GM12878 (cell line): ENCODE measurements around the gene CIRBP. TPM values are rescaled to one million over a fixed set of nuclear protein-coding genes. Genes with fewer than 3 reads are reported as not detected.
A peak's percentile ranks its signal among the peaks of the same experiment; 100 is the strongest.

Experiments used
- ATAC-seq: fragments of 200-7000 bp; cut with Tn5 transposase; 3 replicates; pipeline ENCODE4 v1.9.1; 2020; ENCODE audit warnings: mild to moderate bottlenecking, moderate library complexity
- BruUV-seq: library from RNA; stranded (reverse); fragments of 400-500 nt; replicated peaks from 2 replicates; lab custom pipeline; 2021; lab: Mats Ljungman, UMichigan
- CTCF ChIA-PET: fragments of 300-600 bp; sonication (Branson Sonifier 250); formaldehyde crosslinking; extraction: SDS; loops from one replicate; lab custom pipeline; 2021; ENCODE audit warnings: inconsistent platforms; lab: Yijun Ruan, JAX
- POLR2A ChIA-PET: fragments of 350-600 bp; formaldehyde crosslinking; extraction: SDS; loops from one replicate; lab custom pipeline; 2021; ENCODE audit warnings: inconsistent platforms; lab: Charles Lee
- RAD21 ChIA-PET: fragments of 300-600 bp; sonication (Branson Sonifier 250); formaldehyde crosslinking; loops from one replicate; lab custom pipeline; 2023; ENCODE audit warnings: antibody characterized with exemption; ENCODE audit not compliant: unreplicated experiment; lab: Charles Lee
- SMC1A ChIA-PET: fragments of 300-600 bp; sonication (Branson Sonifier 250); formaldehyde crosslinking; loops from one replicate; lab custom pipeline; 2023; ENCODE audit not compliant: unreplicated experiment, uncharacterized antibody; lab: Charles Lee
- DNase-seq: peaks from one replicate; pipeline ENCODE4 v3.0.0-alpha.2; 2011; ENCODE audit warnings: low read depth, low spot score
- FAIRE-seq: peaks from 3 replicates; lab custom pipeline; 2011; peaks lifted over from hg19 to GRCh38; lab: Jason Lieb, UNC
- H2AFZ ChIP-seq: 2 replicates; pipeline ENCODE4 v1.6.0; 2011; ENCODE audit warnings: low read depth, low read length, control low read depth; ENCODE audit not compliant: control insufficient read depth
- H3K27ac ChIP-seq: 2 replicates; pipeline ENCODE4 v1.5.1; 2011; ENCODE audit warnings: control low read depth; ENCODE audit not compliant: control insufficient read depth, insufficient read depth
- H3K27me3 ChIP-seq, 2 experiments: replicated peaks in 1 of 2; 2 replicates each; pipeline versions ENCODE4 v1.6.0 to v1.6.1; 2011; ENCODE audit warnings: low read length in 1 of 2; ENCODE audit not compliant: control insufficient read depth in 2 of 2, insufficient read depth in 2 of 2
- H3K36me3 ChIP-seq, 2 experiments: 2 replicates each; pipeline ENCODE4 v1.5.1; 2011; ENCODE audit warnings: low read length in 1 of 2; ENCODE audit not compliant: control insufficient read depth in 2 of 2, insufficient read depth in 2 of 2
- H3K4me1 ChIP-seq: 2 replicates; pipeline ENCODE4 v1.6.1; 2011; ENCODE audit warnings: mild to moderate bottlenecking, low read length, moderate library complexity, mixed read lengths; ENCODE audit not compliant: control insufficient read depth, insufficient read depth
- H3K4me2 ChIP-seq: 2 replicates; pipeline ENCODE4 v1.6.0; 2011; ENCODE audit warnings: control low read depth; ENCODE audit not compliant: control insufficient read depth, insufficient read depth
- H3K4me3 ChIP-seq: fragments of 200-600 bp; sonication (generic); 2 replicates; pipeline ENCODE4 v1.5.1; 2016
- H3K79me2 ChIP-seq: 2 replicates; pipeline ENCODE4 v1.6.0; 2011; ENCODE audit warnings: low read length; ENCODE audit not compliant: control insufficient read depth, insufficient read depth
- H3K9ac ChIP-seq: 2 replicates; pipeline ENCODE4 v1.8.0; 2011; ENCODE audit warnings: low read length, control low read depth, mixed read lengths; ENCODE audit not compliant: control insufficient read depth, insufficient read depth
- H3K9me3 ChIP-seq: replicated peaks from 3 replicates; pipeline ENCODE4 v1.5.1; 2011; ENCODE audit warnings: mild to moderate bottlenecking, low read length; ENCODE audit not compliant: control insufficient read depth, insufficient read depth
- H4K20me1 ChIP-seq: 2 replicates; pipeline ENCODE4 v1.6.0; 2011; ENCODE audit not compliant: control insufficient read depth, insufficient read depth
- BHLHE40 ChIP-seq, 2 experiments: fragments of 450-650 bp in 1 of 2; IDR thresholded peaks; 2 replicates each; pipeline ENCODE4 v1.6.1; 2011 to 2017; ENCODE audit warnings: low read depth in 2 of 2, borderline replicate concordance in 1 of 2, improper control_type of control experiment in 1 of 2, low read length in 1 of 2, mild to moderate bottlenecking in 1 of 2
- CBX3 ChIP-seq: fragments of 200-600 bp; sonication (generic); IDR thresholded peaks from 2 replicates; pipeline ENCODE4 v1.6.1; 2016; ENCODE audit warnings: low read depth, borderline replicate concordance
- CREB1 ChIP-seq: IDR thresholded peaks from 2 replicates; pipeline ENCODE4 v1.6.1; 2012; ENCODE audit warnings: low read depth, mild to moderate bottlenecking, inconsistent platforms
- CREM ChIP-seq: IDR thresholded peaks from 2 replicates; pipeline ENCODE4 v1.6.1; 2014; ENCODE audit warnings: antibody characterized with exemption, low read depth
- DPF2 ChIP-seq: fragments of 450-650 bp; IDR thresholded peaks from 2 replicates; pipeline ENCODE4 v1.6.1; 2017; ENCODE audit warnings: mild to moderate bottlenecking
- EED ChIP-seq: sonication (generic); IDR thresholded peaks from 2 replicates; pipeline ENCODE4 v1.6.1; 2016; ENCODE audit warnings: antibody characterized with exemption, low read depth
- EGR1 ChIP-seq, 2 experiments: IDR thresholded peaks; 1 replicate in 1 of 2; 2 replicates in 1 of 2; pipeline ENCODE4 v1.6.1; 2011 to 2012; ENCODE audit warnings: low read depth in 2 of 2, low read length in 2 of 2, borderline replicate concordance in 1 of 2, mild to moderate bottlenecking in 1 of 2, moderate library complexity in 1 of 2
- IKZF1 ChIP-seq: fragments of 450-650 bp; conservative IDR thresholded peaks from 2 replicates; pipeline ENCODE4 v1.6.1; 2017; ENCODE audit warnings: antibody characterized with exemption, mild to moderate bottlenecking
- IRF4 ChIP-seq: IDR thresholded peaks from 2 replicates; pipeline ENCODE4 v1.6.1; 2011; ENCODE audit warnings: low read depth, low read length
- NR2F1 ChIP-seq: fragments of 450-650 bp; conservative IDR thresholded peaks from 2 replicates; pipeline ENCODE4 v1.6.1; 2017; ENCODE audit warnings: mild to moderate bottlenecking
- PML ChIP-seq: IDR thresholded peaks from 2 replicates; pipeline ENCODE4 v1.6.1; 2012; ENCODE audit warnings: low read length, inconsistent platforms
- SMARCA5 ChIP-seq: fragments of 450-650 bp; IDR thresholded peaks from 2 replicates; pipeline ENCODE4 v1.6.1; 2017; ENCODE audit warnings: mild to moderate bottlenecking
- WGBS: methylation state at CpG from one replicate; pipeline ENCODE4 v1.1.6; 2016; ENCODE audit warnings: low lambda C conversion rate; ENCODE audit not compliant: insufficient replicate concordance, insufficient coverage; ENCODE audit errors: missing lambda C conversion rate; 5-methylcytosine and 5-hydroxymethylcytosine counted together
- in situ Hi-C: fragments of 300-500 bp; cut with MboI; formaldehyde crosslinking; loops from 9 replicates; pipeline ENCODE4 v1.14.3; 2018; ENCODE audit warnings: mixed read lengths
- intact Hi-C: fragments of 100-400 bp; cut with micrococcal nuclease; formaldehyde crosslinking; loops from one replicate; pipeline ENCODE4 v1.14.2; 2022; ENCODE audit not compliant: unreplicated experiment
- polyA plus RNA-seq, 11 experiments: library from polyadenylated mRNA; depleted of rRNA in 4 of 11; unstranded in 6 of 11; stranded (reverse) in 5 of 11; fragments of >200 nt; fragmentation: Nextera tagmentation in 4 of 11; fragmentation: Illumina TruSeq in 1 of 11; extraction: Ambion mirVana in 4 of 11; extraction: Trizol in 1 of 11; gene quantifications; 1 replicate in 1 of 11; 2 replicates in 10 of 11; pipeline versions ENCODE4 v1.2.1 to v1.2.3, GENCODE V29; 2011 to 2016; ENCODE audit warnings: inconsistent platforms in 2 of 11, missing spikeins in 2 of 11, low read depth in 1 of 11
- total RNA-seq, 4 experiments: library from RNA; depleted of rRNA in 3 of 4; stranded (reverse); fragments of >200 nt in 3 of 4; fragmentation: Illumina TruSeq in 1 of 4; extraction: Trizol in 1 of 4; gene quantifications; 2 replicates each; pipeline versions ENCODE4 v1.2.1 to v1.2.3, GENCODE V29; 2013 to 2021
- TF ChIP-seq, protein P1 (sequence below): IDR thresholded peaks from 2 replicates; pipeline ENCODE4 v1.6.1; 2011; ENCODE audit warnings: low read depth, mild to moderate bottlenecking, low read length, moderate library complexity, borderline replicate concordance; ENCODE audit errors: extremely low read depth
- TF ChIP-seq, protein P2 (sequence below): fragments of 450-650 bp; IDR thresholded peaks from 2 replicates; pipeline ENCODE4 v1.6.1; 2017; ENCODE audit warnings: low read depth, mild to moderate bottlenecking, moderate library complexity

The CIRBP gene
- total and polyA plus RNA-seq, 10 of the 15 experiments (the other 5 are each of a cell fraction or from before 2014, with no cell fraction given): 27.6 to 335 (median 229) TPM

DNA sequence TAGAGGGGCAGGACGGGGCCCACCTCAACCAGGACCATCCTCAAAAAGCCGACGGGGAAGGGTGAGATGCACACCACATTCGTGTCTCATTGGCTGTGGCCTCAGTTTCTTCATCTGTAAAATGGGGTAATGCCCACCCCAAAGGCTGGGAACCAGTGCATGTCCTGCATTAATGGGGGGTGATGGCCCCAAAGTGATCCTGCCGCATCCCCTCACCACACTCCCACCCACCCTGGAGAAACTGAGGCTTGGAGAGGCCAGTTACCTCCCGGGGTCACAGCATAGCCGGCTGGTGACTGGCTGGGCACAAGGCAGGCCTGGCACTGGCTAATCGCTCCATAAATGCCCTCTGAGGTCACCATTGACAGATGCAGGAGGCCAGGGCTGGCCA, 21.4 kb upstream of the CIRBP start:
- CTCF ChIA-PET: interaction anchor here (1.3 kb wide), 1 partner anchor 19 kb away, joined by 6 read pairs; no protein-coding TSS in a partner anchor
- FAIRE-seq (no peak), ATAC-seq (no peak), DNase-seq (no peak)
- peak overlapping the region; percentile 61 for H3K27ac ChIP-seq
- H4K20me1 ChIP-seq: no peaks in the 10 kb centered on the region
- H3K4me2 ChIP-seq: peak overlapping the region; percentile 86
- H3K27me3 ChIP-seq: no peaks in the 10 kb centered on the region
- RAD21 ChIA-PET: no interaction called here
- no peaks in the 10 kb centered on the region; a peak in 2 of 4 replicates for H3K36me3 ChIP-seq
- SMC1A ChIA-PET: no interaction called here
- 75% methylated on average over 8 of the region's 8 CpGs for WGBS
- no peaks in the 10 kb centered on the region for H3K9me3 ChIP-seq
- H3K9ac ChIP-seq: no peak overlapping the region
- intact Hi-C loops: loop anchor here (10.0 kb wide), 1 partner anchor 323 kb away; the partner anchor contains the start of gene ARID3A
- peaks cover 39% of the 10 kb centered on the region for H3K79me2 ChIP-seq
- H2AFZ ChIP-seq: peak overlapping the region; percentile 80
- POLR2A ChIA-PET: interaction anchor here (7.7 kb wide), 1 partner anchor 18 kb away, joined by 184 read pairs; the partner anchor contains the start of gene CIRBP
- no peak overlapping the region for H3K4me3 ChIP-seq
- BruUV-seq: no TSS peak
- TF ChIP-seq, protein P1, sequence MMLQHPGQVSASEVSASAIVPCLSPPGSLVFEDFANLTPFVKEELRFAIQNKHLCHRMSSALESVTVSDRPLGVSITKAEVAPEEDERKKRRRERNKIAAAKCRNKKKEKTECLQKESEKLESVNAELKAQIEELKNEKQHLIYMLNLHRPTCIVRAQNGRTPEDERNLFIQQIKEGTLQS: no peak
- 0 out of 2 replicates have a peak, but pooled peaks have one; percentile 3 for TF ChIP-seq EED
- TF ChIP-seq SMARCA5: 0 out of 2 replicates have a peak, but pooled peaks have one; percentile 61
- peaks cover 18% of the 10 kb centered on the region; the same call in 1 of the 2 replicates for H3K4me1 ChIP-seq
- in situ Hi-C loops: no loop called here

DNA sequence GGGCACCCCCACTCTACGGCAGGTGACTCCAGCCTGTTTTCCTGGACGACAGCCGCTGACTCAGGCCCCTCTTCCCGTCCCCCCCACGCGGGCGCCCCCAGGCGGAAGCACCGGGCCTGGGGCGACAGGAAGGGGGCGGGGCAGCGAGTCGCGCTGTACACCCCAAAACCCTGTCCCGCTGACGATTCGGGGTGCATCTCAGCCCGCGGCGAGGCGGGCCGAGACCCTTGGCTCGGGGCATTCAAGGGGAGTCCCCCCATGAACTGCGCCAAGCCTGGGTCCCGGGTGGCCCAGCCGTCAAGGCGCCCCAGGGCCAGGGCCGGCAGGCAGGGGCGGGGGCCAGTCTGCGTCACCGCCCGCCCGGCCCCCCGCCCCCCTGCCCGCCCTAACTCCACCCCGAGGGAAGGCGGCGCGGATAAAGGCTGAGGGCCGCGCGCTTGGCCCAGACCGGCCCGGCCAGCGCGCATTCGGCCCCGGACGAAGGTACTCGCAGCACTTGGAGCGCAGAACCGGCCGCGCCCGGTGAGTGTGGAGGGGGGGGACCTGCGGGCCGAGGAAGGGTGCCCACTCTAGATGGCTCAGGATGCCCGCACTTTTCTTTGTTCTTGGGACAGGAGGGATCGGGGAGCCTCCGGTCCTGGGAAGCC, 20.9 kb upstream of the CIRBP start, which contains the start of gene MIDN:
TSS of gene MIDN (plus strand) at position 445 of the 647 bp plus-strand sequence. CDS start 1,714 bp downstream, outside the sequence.
- H2AFZ ChIP-seq: peak within 1 kb of the TSS; percentile 80
- no peaks in the 10 kb centered on the region for H4K20me1 ChIP-seq
- H3K4me1 ChIP-seq: peaks cover 18% of the 10 kb centered on the region
- H3K79me2 ChIP-seq: peaks cover 45% of the 10 kb centered on the region
- ChIA-PET POLR2A (interaction anchor here (2.2 kb wide), 1 partner anchor 14 kb away, joined by 8 read pairs; no protein-coding TSS in a partner anchor), CTCF (interaction anchor here (1.0 kb wide), 1 partner anchor 18 kb away, joined by 12 read pairs; no protein-coding TSS in a partner anchor), RAD21 (interaction anchor here (1.0 kb wide), 1 partner anchor 18 kb away, joined by 3 read pairs; no protein-coding TSS in a partner anchor), SMC1A (no interaction called here)
- H3K27me3 ChIP-seq: no peaks in the 10 kb centered on the region
- H3K9me3 ChIP-seq: no peaks in the 10 kb centered on the region
- no peak for FAIRE-seq
- under 1% methylated on average over 32 of the region's 60 CpGs for WGBS
- H3K9ac ChIP-seq: peak within 1 kb of the TSS; percentile 70; the same call in 1 of the 2 replicates
- in situ Hi-C loops (no loop called here), intact Hi-C loops (loop anchor here (10.0 kb wide), 1 partner anchor 323 kb away; the partner anchor contains the start of gene ARID3A)
- no TSS peak for BruUV-seq
- peak; percentile 45 for ATAC-seq
- peak within 1 kb of the TSS; percentile 82 for H3K27ac ChIP-seq
- H3K4me3 ChIP-seq: peak within 1 kb of the TSS; percentile 88
- no peak for DNase-seq
- H3K36me3 ChIP-seq: no peaks in the 10 kb centered on the region; a peak in 2 of 4 replicates
- H3K4me2 ChIP-seq: peak within 1 kb of the TSS; percentile 86
- TF ChIP-seq CREM (0 out of 2 replicates have a peak, but pooled peaks have one; percentile 7), CBX3 (no peak), NR2F1 (peak; percentile 38; the same call in 1 of the 2 replicates), IRF4 (no peak), BHLHE40 (IDR thresholded peaks at IDR 0.05; ENCODE audit: borderline replicate concordance in 1 of 2, low read depth in 2 of 2, low read length in 1 of 2) (peak; percentile 43 to 60; a peak in 3 of 4 replicates), PML (0 out of 2 replicates have a peak, but pooled peaks have one; percentile 56), EGR1 (IDR thresholded peaks at IDR 0.05; ENCODE audit: borderline replicate concordance in 1 of 2, low read depth in 2 of 2, low read length in 2 of 2) (0 out of 3 replicates have a peak, but pooled peaks of 1 of the 2 experiments have one; percentile 11), DPF2 (peak; percentile 72), CREB1 (peak; percentile 55; the same call in 1 of the 2 replicates), IKZF1 (peak; percentile 58; the same call in 1 of the 2 replicates), SMARCA5 (peak; percentile 3; the same call in 1 of the 2 replicates)
- TF ChIP-seq, protein P2, sequence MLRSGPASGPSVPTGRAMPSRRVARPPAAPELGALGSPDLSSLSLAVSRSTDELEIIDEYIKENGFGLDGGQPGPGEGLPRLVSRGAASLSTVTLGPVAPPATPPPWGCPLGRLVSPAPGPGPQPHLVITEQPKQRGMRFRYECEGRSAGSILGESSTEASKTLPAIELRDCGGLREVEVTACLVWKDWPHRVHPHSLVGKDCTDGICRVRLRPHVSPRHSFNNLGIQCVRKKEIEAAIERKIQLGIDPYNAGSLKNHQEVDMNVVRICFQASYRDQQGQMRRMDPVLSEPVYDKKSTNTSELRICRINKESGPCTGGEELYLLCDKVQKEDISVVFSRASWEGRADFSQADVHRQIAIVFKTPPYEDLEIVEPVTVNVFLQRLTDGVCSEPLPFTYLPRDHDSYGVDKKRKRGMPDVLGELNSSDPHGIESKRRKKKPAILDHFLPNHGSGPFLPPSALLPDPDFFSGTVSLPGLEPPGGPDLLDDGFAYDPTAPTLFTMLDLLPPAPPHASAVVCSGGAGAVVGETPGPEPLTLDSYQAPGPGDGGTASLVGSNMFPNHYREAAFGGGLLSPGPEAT: 0 out of 2 replicates have a peak, but pooled peaks have one; percentile 31
